Measurements from ENCODE around the gene CCDC3.
"Not testable (repeated sequence)": the region's sequence is repeated elsewhere in the genome, so short reads cannot be mapped to it uniquely, and the experiment has no call there.

Gene CCDC3

GRCh38 chr10:12999849-13000248 lies 1.7 kb downstream of the CCDC3 start:
- Histone ChIP-seq H3K9ac (ENCODE audit: low read length) (no peak overlapping the region), H3K4me1 (ENCODE audit: insufficient read depth, low read length) (no peaks in the 10 kb centered on the region), H3K27me3 (ENCODE audit: control insufficient read depth in 1 of 2, insufficient read depth in 2 of 2, low read length in 2 of 2) (peaks cover 0 to 5% of the 10 kb centered on the region in 2 donors), H3K9me3 (ENCODE audit: low read length) (no peaks in the 10 kb centered on the region), H3K36me3 (ENCODE audit: insufficient read depth, low read length) (no peaks in the 10 kb centered on the region), H3K27ac (ENCODE audit: low read depth, low read length) (no peak overlapping the region), H3K4me3 (ENCODE audit: low read depth in 1 of 2, low read length in 2 of 2) (no peak overlapping the region)

GRCh38 chr10:12995425-12995861 lies 6.1 kb downstream of the CCDC3 start:
- H3K27me3 ChIP-seq (ENCODE audit: control insufficient read depth in 1 of 2, insufficient read depth in 2 of 2, low read length in 2 of 2) = no peaks in the 10 kb centered on the region
- no peak overlapping the region for H3K4me3 ChIP-seq (ENCODE audit: low read depth in 1 of 2, low read length in 2 of 2)
- H3K9me3 ChIP-seq (ENCODE audit: low read length) = no peaks in the 10 kb centered on the region
- no peak overlapping the region for H3K27ac ChIP-seq (ENCODE audit: low read depth, low read length)
- no peaks in the 10 kb centered on the region for H3K36me3 ChIP-seq (ENCODE audit: insufficient read depth, low read length)
- no peaks in the 10 kb centered on the region for H3K4me1 ChIP-seq (ENCODE audit: insufficient read depth, low read length)
- H3K9ac ChIP-seq (ENCODE audit: low read length) = no peak overlapping the region

DNA sequence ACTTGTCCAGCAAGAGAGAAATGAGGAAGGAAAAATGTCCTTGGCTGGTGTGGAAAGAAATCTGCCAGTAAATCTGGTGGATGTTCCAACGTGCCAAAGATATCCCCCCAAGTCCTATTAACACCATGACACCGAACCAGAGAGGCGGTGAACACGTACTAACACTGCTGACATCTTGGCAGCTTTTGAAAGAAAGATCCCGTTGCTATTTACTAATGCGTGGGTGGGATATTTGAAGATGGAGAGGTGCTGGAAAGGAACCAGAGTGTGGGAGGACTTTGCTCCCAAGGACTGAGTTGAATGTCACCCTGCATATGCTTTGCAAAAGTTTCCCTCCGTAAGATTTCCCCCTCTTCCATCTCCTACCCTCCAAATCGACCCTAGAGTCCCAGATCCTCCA lies 7.9 kb downstream of the CCDC3 start:
- H3K27me3 ChIP-seq (ENCODE audit: control insufficient read depth in 1 of 2, insufficient read depth in 2 of 2, low read length in 2 of 2) = no peaks in the 10 kb centered on the region
- H3K36me3 ChIP-seq (ENCODE audit: insufficient read depth, low read length) = no peaks in the 10 kb centered on the region
- H3K27ac ChIP-seq (ENCODE audit: low read depth, low read length) = no peak overlapping the region
- no peaks in the 10 kb centered on the region for H3K4me1 ChIP-seq (ENCODE audit: insufficient read depth, low read length)
- H3K9me3 ChIP-seq (ENCODE audit: low read length) = no peaks in the 10 kb centered on the region
- no peak overlapping the region for H3K4me3 ChIP-seq (ENCODE audit: low read depth in 1 of 2, low read length in 2 of 2)
- no peak overlapping the region for H3K9ac ChIP-seq (ENCODE audit: low read length)

- H3K27me3 ChIP-seq (ENCODE audit: control insufficient read depth in 1 of 2, insufficient read depth in 2 of 2, low read length in 2 of 2) = no peaks in the 10 kb centered on the region
- H3K36me3 ChIP-seq (ENCODE audit: insufficient read depth, low read length) = no peaks in the 10 kb centered on the region
- no peak overlapping the region for H3K9ac ChIP-seq (ENCODE audit: low read length)
- no peak overlapping the region for H3K4me3 ChIP-seq (ENCODE audit: low read depth in 1 of 2, low read length in 2 of 2)
- no peaks in the 10 kb centered on the region for H3K9me3 ChIP-seq (ENCODE audit: low read length)
- no peaks in the 10 kb centered on the region for H3K4me1 ChIP-seq (ENCODE audit: insufficient read depth, low read length)
- H3K27ac ChIP-seq (ENCODE audit: low read depth, low read length) = no peak overlapping the region
These were observed 16.2 kb downstream of the CCDC3 start for GRCh38 chr10:12985347-12985746.

DNA sequence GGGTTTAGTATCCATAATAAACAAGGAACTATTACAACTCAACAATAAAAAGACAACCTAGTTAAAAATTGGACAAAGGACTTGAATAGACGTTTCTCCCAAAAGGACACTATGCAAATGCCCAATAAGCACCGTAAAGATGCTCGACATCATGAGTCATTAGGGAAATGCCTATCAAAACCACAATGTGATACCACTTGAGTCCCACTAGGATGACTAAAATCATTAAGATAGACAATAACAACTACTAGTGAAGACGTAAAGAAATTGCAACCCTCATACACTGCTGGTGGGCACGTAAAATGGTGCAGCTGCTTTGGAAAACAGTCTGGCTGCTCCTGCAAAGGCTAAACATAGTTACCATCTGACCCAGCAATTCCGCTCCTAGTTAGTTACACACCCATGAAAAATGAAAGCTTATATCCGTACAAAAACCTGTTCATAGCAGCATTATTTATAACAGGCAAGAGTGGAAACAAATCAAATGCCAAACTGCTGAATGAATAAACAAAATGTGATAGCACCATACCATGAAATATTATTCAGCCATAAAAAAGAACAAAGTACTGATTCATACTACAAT lies 17.3 kb downstream of the CCDC3 start:
- Histone ChIP-seq H3K9ac (ENCODE audit: low read length) (no peak overlapping the region), H3K27me3 (ENCODE audit: control insufficient read depth in 1 of 2, insufficient read depth in 2 of 2, low read length in 2 of 2) (no peaks in the 10 kb centered on the region), H3K4me1 (ENCODE audit: insufficient read depth, low read length) (no peaks in the 10 kb centered on the region), H3K4me3 (ENCODE audit: low read depth in 1 of 2, low read length in 2 of 2) (no peak overlapping the region), H3K27ac (ENCODE audit: low read depth, low read length) (no peak overlapping the region), H3K9me3 (ENCODE audit: low read length) (no peaks in the 10 kb centered on the region), H3K36me3 (ENCODE audit: insufficient read depth, low read length) (no peaks in the 10 kb centered on the region)

GRCh38 chr10:12983568-12983967 lies 17.9 kb downstream of the CCDC3 start:
- not testable (repeated sequence) for H3K36me3 ChIP-seq (ENCODE audit: insufficient read depth, low read length); H3K4me3 ChIP-seq (ENCODE audit: low read depth in 1 of 2, low read length in 2 of 2); H3K9me3 ChIP-seq (ENCODE audit: low read length); H3K27me3 ChIP-seq (ENCODE audit: control insufficient read depth in 1 of 2, insufficient read depth in 2 of 2, low read length in 2 of 2); H3K9ac ChIP-seq (ENCODE audit: low read length); H3K27ac ChIP-seq (ENCODE audit: low read depth, low read length); H3K4me1 ChIP-seq (ENCODE audit: insufficient read depth, low read length)

GRCh38 chr10:12981570-12981969 lies 19.9 kb downstream of the CCDC3 start:
- H3K36me3 ChIP-seq (ENCODE audit: insufficient read depth, low read length) = no peaks in the 10 kb centered on the region
- no peaks in the 10 kb centered on the region for H3K27me3 ChIP-seq (ENCODE audit: control insufficient read depth in 1 of 2, insufficient read depth in 2 of 2, low read length in 2 of 2)
- H3K4me1 ChIP-seq (ENCODE audit: insufficient read depth, low read length) = no peaks in the 10 kb centered on the region
- H3K9me3 ChIP-seq (ENCODE audit: low read length) = no peaks in the 10 kb centered on the region
- no peak overlapping the region for H3K4me3 ChIP-seq (ENCODE audit: low read depth in 1 of 2, low read length in 2 of 2)
- no peak overlapping the region for H3K27ac ChIP-seq (ENCODE audit: low read depth, low read length)
- no peak overlapping the region for H3K9ac ChIP-seq (ENCODE audit: low read length)

DNA sequence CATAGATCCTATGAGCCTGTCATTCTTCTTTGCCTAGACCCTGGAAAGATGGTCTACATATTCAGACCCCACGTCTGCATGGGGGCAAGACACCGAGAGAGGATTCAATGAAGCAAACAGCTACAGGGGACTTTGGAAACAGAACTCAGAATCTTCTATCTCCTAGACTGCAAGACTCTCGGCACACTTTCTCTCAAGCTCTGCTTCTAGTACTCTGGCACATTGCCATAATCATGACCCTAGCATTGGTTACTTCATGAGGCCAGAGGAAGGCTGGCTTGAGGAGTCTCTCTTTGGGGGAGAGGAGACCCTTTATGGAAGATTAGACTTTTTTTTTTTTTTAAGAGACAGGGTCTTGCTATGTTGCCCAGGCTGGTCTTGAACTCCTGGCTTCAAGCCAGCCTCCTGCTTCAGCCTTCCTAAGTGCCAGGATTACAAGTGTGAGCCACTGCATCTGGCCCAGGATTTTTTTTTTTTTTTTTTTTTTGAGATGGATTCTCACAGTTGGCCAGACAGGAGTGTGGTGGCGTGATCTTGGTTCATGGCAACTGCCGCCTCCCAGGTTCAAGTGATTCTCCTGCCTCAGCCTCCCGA lies 20.7 kb downstream of the CCDC3 start:
- Histone ChIP-seq H3K36me3 (ENCODE audit: insufficient read depth, low read length) (no peaks in the 10 kb centered on the region), H3K27me3 (ENCODE audit: control insufficient read depth in 1 of 2, insufficient read depth in 2 of 2, low read length in 2 of 2) (no peaks in the 10 kb centered on the region), H3K4me3 (ENCODE audit: low read depth in 1 of 2, low read length in 2 of 2) (no peak overlapping the region), H3K9me3 (ENCODE audit: low read length) (no peaks in the 10 kb centered on the region), H3K9ac (ENCODE audit: low read length) (no peak overlapping the region), H3K4me1 (ENCODE audit: insufficient read depth, low read length) (no peaks in the 10 kb centered on the region), H3K27ac (ENCODE audit: low read depth, low read length) (no peak overlapping the region)

GRCh38 chr10:12980102-12980661 lies 21.3 kb downstream of the CCDC3 start:
- H3K27me3 ChIP-seq (ENCODE audit: control insufficient read depth in 1 of 2, insufficient read depth in 2 of 2, low read length in 2 of 2) = no peaks in the 10 kb centered on the region
- no peak overlapping the region for H3K27ac ChIP-seq (ENCODE audit: low read depth, low read length)
- no peaks in the 10 kb centered on the region for H3K4me1 ChIP-seq (ENCODE audit: insufficient read depth, low read length)
- H3K36me3 ChIP-seq (ENCODE audit: insufficient read depth, low read length) = no peaks in the 10 kb centered on the region
- H3K9ac ChIP-seq (ENCODE audit: low read length) = no peak overlapping the region
- no peaks in the 10 kb centered on the region for H3K9me3 ChIP-seq (ENCODE audit: low read length)
- no peak overlapping the region for H3K4me3 ChIP-seq (ENCODE audit: low read depth in 1 of 2, low read length in 2 of 2)

GRCh38 chr10:12978891-12979290 lies 22.6 kb downstream of the CCDC3 start:
- no peaks in the 10 kb centered on the region for H3K4me1 ChIP-seq (ENCODE audit: insufficient read depth, low read length)
- no peak overlapping the region for H3K9ac ChIP-seq (ENCODE audit: low read length)
- H3K27ac ChIP-seq (ENCODE audit: low read depth, low read length) = no peak overlapping the region
- H3K27me3 ChIP-seq (ENCODE audit: control insufficient read depth in 1 of 2, insufficient read depth in 2 of 2, low read length in 2 of 2) = no peaks in the 10 kb centered on the region
- no peaks in the 10 kb centered on the region for H3K9me3 ChIP-seq (ENCODE audit: low read length)
- no peak overlapping the region for H3K4me3 ChIP-seq (ENCODE audit: low read depth in 1 of 2, low read length in 2 of 2)
- H3K36me3 ChIP-seq (ENCODE audit: insufficient read depth, low read length) = no peaks in the 10 kb centered on the region

DNA sequence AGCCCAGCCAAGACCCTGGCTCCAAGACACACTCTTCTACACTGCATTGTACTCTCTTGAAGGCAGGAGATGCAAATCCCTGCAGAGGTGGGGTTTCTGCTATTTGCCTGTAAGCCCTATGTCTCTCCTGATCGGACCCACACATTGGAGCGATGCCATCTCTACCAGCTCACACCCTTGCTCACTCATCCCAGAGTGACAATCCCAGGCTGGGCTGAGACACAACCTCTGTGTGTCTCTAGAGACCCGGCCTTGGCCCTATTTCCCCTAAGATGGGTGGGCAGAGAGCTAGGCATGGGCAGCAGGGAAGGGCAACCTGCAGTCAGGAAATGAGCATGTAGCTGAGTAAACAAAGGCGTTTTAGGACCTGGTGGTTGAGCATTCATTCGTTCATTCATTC lies 25.6 kb downstream of the CCDC3 start:
- no peaks in the 10 kb centered on the region for H3K9me3 ChIP-seq (ENCODE audit: low read length)
- no peaks in the 10 kb centered on the region for H3K4me1 ChIP-seq (ENCODE audit: insufficient read depth, low read length)
- H3K9ac ChIP-seq (ENCODE audit: low read length) = no peak overlapping the region
- H3K36me3 ChIP-seq (ENCODE audit: insufficient read depth, low read length) = no peaks in the 10 kb centered on the region
- no peaks in the 10 kb centered on the region for H3K27me3 ChIP-seq (ENCODE audit: control insufficient read depth in 1 of 2, insufficient read depth in 2 of 2, low read length in 2 of 2)
- no peak overlapping the region for H3K4me3 ChIP-seq (ENCODE audit: low read depth in 1 of 2, low read length in 2 of 2)
- H3K27ac ChIP-seq (ENCODE audit: low read depth, low read length) = no peak overlapping the region

GRCh38 chr10:12975266-12975665 lies 26.2 kb downstream of the CCDC3 start:
- H3K27ac ChIP-seq (ENCODE audit: low read depth, low read length) = no peak overlapping the region
- no peaks in the 10 kb centered on the region for H3K4me1 ChIP-seq (ENCODE audit: insufficient read depth, low read length)
- H3K27me3 ChIP-seq (ENCODE audit: control insufficient read depth in 1 of 2, insufficient read depth in 2 of 2, low read length in 2 of 2) = no peaks in the 10 kb centered on the region
- no peak overlapping the region for H3K4me3 ChIP-seq (ENCODE audit: low read depth in 1 of 2, low read length in 2 of 2)
- H3K9me3 ChIP-seq (ENCODE audit: low read length) = no peaks in the 10 kb centered on the region
- H3K36me3 ChIP-seq (ENCODE audit: insufficient read depth, low read length) = no peaks in the 10 kb centered on the region
- no peak overlapping the region for H3K9ac ChIP-seq (ENCODE audit: low read length)
